HEK293 (cell line): ENCODE measurements around the gene KLHL40.

Experiments used
- CTCF ChIA-PET: fragments of 350-600 bp; formaldehyde crosslinking; extraction: SDS; loops from one replicate; lab custom pipeline; 2021; ENCODE audit warnings: antibody characterized with exemption; lab: Yijun Ruan, JAX
- POLR2A ChIA-PET: fragments of 300-600 bp; formaldehyde crosslinking; extraction: SDS; loops from one replicate; lab custom pipeline; 2020; ENCODE audit warnings: antibody characterized with exemption, inconsistent platforms; lab: Yijun Ruan, JAX
- H3K27ac ChIP-seq: fragments of 200-500 bp; sonication (Bioruptor generic); 2 replicates; pipeline ENCODE4 v1.5.1; 2014; ENCODE audit warnings: low read depth, low read length, control low read depth, inconsistent platforms; ENCODE audit errors: extremely low read depth
- H3K36me3 ChIP-seq, 2 experiments: fragments of 200-500 bp in 1 of 2; sonication (Bioruptor generic) in 1 of 2; 1 replicate in 1 of 2; 2 replicates in 1 of 2; pipeline ENCODE4 v1.5.1; 2014 to 2017; ENCODE audit warnings: inconsistent platforms in 2 of 2, low read length in 2 of 2; ENCODE audit not compliant: control insufficient read depth in 2 of 2, insufficient read depth in 1 of 2
- H3K4me1 ChIP-seq: fragments of 200-500 bp; sonication (Bioruptor generic); 2 replicates; pipeline ENCODE4 v1.5.1; 2014; ENCODE audit warnings: mild to moderate bottlenecking, low read length, inconsistent platforms; ENCODE audit not compliant: control insufficient read depth, insufficient read depth
- H3K4me3 ChIP-seq: 2 replicates; pipeline ENCODE4 v1.5.1; 2011; ENCODE audit warnings: low read depth, mild to moderate bottlenecking, control low read depth, low read length, moderate library complexity
- H3K9me3 ChIP-seq: fragments of 200-500 bp; sonication (Bioruptor generic); 2 replicates; pipeline ENCODE4 v1.5.1; 2014; ENCODE audit warnings: low read depth, low read length, inconsistent platforms; ENCODE audit not compliant: control insufficient read depth, insufficient read depth
- ATF2 ChIP-seq: fragments of 450-650 bp; formaldehyde crosslinking; IDR thresholded peaks from 2 replicates; pipeline ENCODE4 v1.5.1; 2016; ENCODE audit warnings: missing biosample characterization, missing genetic modification characterization, low read depth
- HOXA7 ChIP-seq: sonication (generic); formaldehyde crosslinking; IDR thresholded peaks from 2 replicates; pipeline ENCODE4 v1.8.1; 2022; ENCODE audit warnings: missing genetic modification reagents, borderline replicate concordance
- INSM2 ChIP-seq: fragments of 450-650 bp; formaldehyde crosslinking; IDR thresholded peaks from 2 replicates; pipeline ENCODE4 v1.5.1; 2016; ENCODE audit warnings: missing biosample characterization, missing genetic modification characterization
- KLF1 ChIP-seq: fragments of 450-650 bp; formaldehyde crosslinking; IDR thresholded peaks from 2 replicates; pipeline ENCODE4 v1.5.1; 2016; ENCODE audit warnings: missing biosample characterization, missing genetic modification characterization
- KLF17 ChIP-seq: fragments of 450-650 bp; formaldehyde crosslinking; IDR thresholded peaks from 2 replicates; pipeline ENCODE4 v1.5.1; 2016; ENCODE audit warnings: missing biosample characterization, missing genetic modification characterization
- SETDB1 ChIP-seq: IDR thresholded peaks from one replicate; pipeline ENCODE4 v1.6.1; 2017; ENCODE audit warnings: mild to moderate bottlenecking, low read length, moderate library complexity, mixed read lengths; ENCODE audit not compliant: insufficient read length
- ZNF133 ChIP-seq: fragments of 450-650 bp; formaldehyde crosslinking; IDR thresholded peaks from 2 replicates; pipeline ENCODE4 v1.5.1; 2016; ENCODE audit warnings: missing biosample characterization, missing genetic modification characterization
- ZNF148 ChIP-seq: fragments of 450-650 bp; formaldehyde crosslinking; IDR thresholded peaks from 2 replicates; pipeline ENCODE4 v1.5.0; 2017; ENCODE audit warnings: missing biosample characterization, missing genetic modification characterization, borderline replicate concordance
- ZNF214 ChIP-seq: fragments of 450-650 bp; formaldehyde crosslinking; IDR thresholded peaks from 2 replicates; pipeline ENCODE4 v1.5.1; 2017; ENCODE audit warnings: missing biosample characterization, mild to moderate bottlenecking, missing genetic modification characterization, borderline replicate concordance
- ZNF221 ChIP-seq: fragments of 450-650 bp; formaldehyde crosslinking; IDR thresholded peaks from 2 replicates; pipeline ENCODE4 v1.5.1; 2017; ENCODE audit warnings: missing biosample characterization, missing genetic modification characterization, borderline replicate concordance
- ZNF223 ChIP-seq: fragments of 450-650 bp; formaldehyde crosslinking; IDR thresholded peaks from 2 replicates; pipeline ENCODE4 v1.5.1; 2016; ENCODE audit warnings: missing biosample characterization, missing genetic modification characterization
- ZNF24 ChIP-seq: fragments of 450-650 bp; formaldehyde crosslinking; IDR thresholded peaks from 2 replicates; pipeline ENCODE4 v1.5.1; 2016; ENCODE audit warnings: missing biosample characterization, missing genetic modification characterization
- ZNF510 ChIP-seq: fragments of 450-650 bp; formaldehyde crosslinking; IDR thresholded peaks from 2 replicates; pipeline ENCODE4 v1.5.1; 2018; ENCODE audit warnings: mild to moderate bottlenecking, missing genetic modification characterization, missing biosample characterization; ENCODE audit not compliant: insufficient replicate concordance
- ZNF670 ChIP-seq: fragments of 450-650 bp; formaldehyde crosslinking; IDR thresholded peaks from 2 replicates; pipeline ENCODE4 v1.5.1; 2016; ENCODE audit warnings: missing biosample characterization, missing genetic modification characterization, low read depth
- ZNF701 ChIP-seq: fragments of 450-650 bp; formaldehyde crosslinking; IDR thresholded peaks from 2 replicates; pipeline ENCODE4 v1.5.1; 2016; ENCODE audit warnings: missing biosample characterization, missing genetic modification characterization
- ZNF747 ChIP-seq: fragments of 450-650 bp; formaldehyde crosslinking; IDR thresholded peaks from 2 replicates; pipeline ENCODE4 v1.5.1; 2016; ENCODE audit warnings: missing biosample characterization, missing genetic modification characterization
- ZNF777 ChIP-seq: fragments of 450-650 bp; formaldehyde crosslinking; IDR thresholded peaks from 2 replicates; pipeline ENCODE4 v1.5.1; 2017; ENCODE audit warnings: missing biosample characterization, missing genetic modification characterization, borderline replicate concordance
- ZNF785 ChIP-seq: fragments of 450-650 bp; formaldehyde crosslinking; IDR thresholded peaks from 2 replicates; pipeline ENCODE4 v1.5.1; 2016; ENCODE audit warnings: missing biosample characterization, missing genetic modification characterization
- ZNF792 ChIP-seq: fragments of 450-650 bp; formaldehyde crosslinking; IDR thresholded peaks from 2 replicates; pipeline ENCODE4 v1.5.1; 2016; ENCODE audit warnings: missing biosample characterization, missing genetic modification characterization
- ZSCAN18 ChIP-seq: fragments of 450-650 bp; formaldehyde crosslinking; IDR thresholded peaks from 2 replicates; pipeline ENCODE4 v1.5.1; 2016; ENCODE audit warnings: missing biosample characterization, missing genetic modification characterization

KLHL40 gene

GRCh38 chr3:42690766-42691680, 5.7 kb downstream of the KLHL40 start:
- Histone ChIP-seq H3K4me1 (no peaks in the 10 kb centered on the region), H3K9me3 (no peaks in the 10 kb centered on the region), H3K27ac (no peak overlapping the region)
- TF ChIP-seq INSM2 (tag by site-specific recombination): no peak
- TF ChIP-seq ATF2 (tag by site-specific recombination): no peak
- no peak for TF ChIP-seq ZNF792 (tag by site-specific recombination)
- no peak for TF ChIP-seq ZNF148
- TF ChIP-seq ZNF223 (tag by site-specific recombination): no peak
- no peak for TF ChIP-seq KLF17 (tag by site-specific recombination)
- TF ChIP-seq ZNF701: no peak
- TF ChIP-seq ZNF221: no peak
- TF ChIP-seq SETDB1: no peak
- TF ChIP-seq ZNF214: no peak
- TF ChIP-seq HOXA7 (CRISPR knock-in tag): no peak
- TF ChIP-seq ZNF133 (tag by site-specific recombination): no peak
- no peak for TF ChIP-seq ZNF24 (tag by site-specific recombination)
- TF ChIP-seq ZNF510 (tag by site-specific recombination): no peak
- no peak for TF ChIP-seq KLF1 (tag by site-specific recombination)
- no peak for TF ChIP-seq ZSCAN18 (tag by site-specific recombination)
- no peak for TF ChIP-seq ZNF785 (tag by site-specific recombination)
- no peak for TF ChIP-seq ZNF747 (tag by site-specific recombination)
- no peak for TF ChIP-seq ZNF777 (tag by site-specific recombination)
- no peak for TF ChIP-seq ZNF670 (tag by site-specific recombination)
- TF ChIP-seq, all 188 proteins: peak for 0
- no peaks in the 10 kb centered on the region for H3K36me3 ChIP-seq
- CTCF ChIA-PET: interaction anchor here (0.6 kb wide), 1 partner anchor 143 kb away, joined by 3 read pairs; no protein-coding TSS in a partner anchor
- no peak overlapping the region for H3K4me3 ChIP-seq
- POLR2A ChIA-PET: no interaction called here
